PC-9 (cell line): Measurements from ENCODE around the gene AQP12A.

Experiments
- CTCF ChIP-seq: fragments of 200-600 bp; sonication (generic); conservative IDR thresholded peaks from 2 replicates; pipeline ENCODE4 v1.6.1; 2017; ENCODE audit warnings: mixed run types, antibody characterized with exemption, mild to moderate bottlenecking, moderate library complexity
- EZH2 ChIP-seq: fragments of 200-600 bp; sonication (generic); IDR thresholded peaks from 2 replicates; pipeline ENCODE4 v1.8.0; 2017; ENCODE audit warnings: antibody characterized with exemption, low read depth

- no peak for TF ChIP-seq CTCF
- no peak for TF ChIP-seq EZH2
Observed at GRCh38 chr2:240725671-240726070, 34.0 kb downstream of the AQP12A start.
